AG10803 (cell line): Measurements from ENCODE around the gene SDCCAG8.

Experiments
- DNase-seq: peaks from one replicate; pipeline ENCODE4 v3.0.0; 2010; ENCODE audit warnings: low read depth
- H3K4me3 ChIP-seq: 2 replicates; pipeline ENCODE4 v1.5.1; 2011; ENCODE audit warnings: mild to moderate bottlenecking, low read length, control low read depth
- CTCF ChIP-seq: conservative IDR thresholded peaks from 2 replicates; pipeline ENCODE4 v1.5.1; 2011; ENCODE audit warnings: mild to moderate bottlenecking, low read length, control low read depth, inconsistent platforms

Gene SDCCAG8

GRCh38 chr1:243254233-243254926, 1.5 kb upstream of the SDCCAG8 start:
- TF ChIP-seq CTCF = no peak
- peak; percentile 64 for DNase-seq
- H3K4me3 ChIP-seq = peak overlapping the region; percentile 88

DNA sequence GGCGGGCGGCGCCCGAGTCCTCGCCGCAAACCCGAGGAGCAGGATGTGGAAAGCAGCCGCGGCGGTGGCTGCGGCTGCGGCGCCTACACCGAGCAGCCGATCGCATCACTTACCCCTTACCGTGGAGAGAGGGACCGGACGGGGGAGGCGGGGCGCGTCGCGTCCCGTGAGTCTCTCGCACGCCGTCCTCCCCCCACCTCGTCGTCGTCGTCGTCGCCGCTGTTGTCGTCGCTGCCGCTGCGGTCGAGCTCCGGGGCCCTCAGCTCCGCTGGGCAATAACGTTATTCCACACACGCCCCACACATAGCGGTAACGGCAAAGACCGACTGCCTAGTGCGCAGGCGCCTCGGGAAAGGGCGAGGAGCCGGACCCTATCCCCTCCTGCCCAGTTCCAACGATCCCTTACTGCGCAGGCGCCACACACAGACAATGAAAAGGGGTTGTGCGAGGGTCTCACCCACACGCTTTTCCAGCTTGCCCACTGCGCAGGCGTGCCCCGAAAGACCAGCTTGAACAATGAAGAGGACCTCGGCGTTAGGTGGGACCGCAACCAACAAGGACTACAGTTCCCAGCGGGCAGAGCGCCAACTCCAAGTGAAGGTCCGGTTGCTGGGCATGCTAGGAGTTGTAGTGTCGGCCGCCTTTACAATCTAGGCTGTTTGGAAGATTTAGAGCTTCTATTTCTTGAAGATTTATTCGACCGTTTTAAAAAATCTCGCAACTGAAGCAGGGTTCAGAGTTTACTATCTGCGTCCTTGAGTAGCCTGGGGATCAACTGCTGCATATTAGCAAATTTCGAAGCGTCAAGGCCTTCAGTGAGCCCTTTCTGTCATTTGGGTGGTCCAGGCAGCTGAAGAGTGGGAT, 682 bp upstream of the SDCCAG8 start, which contains the start of gene CEP170:
TSS of gene CEP170 (minus strand) at position 355 of the 864 bp plus-strand sequence. CDS start 30,001 bp downstream, outside the sequence.
- TF ChIP-seq CTCF = no peak
- DNase-seq = peak; percentile 88
- H3K4me3 ChIP-seq = peak within 1 kb of the TSS; percentile 88

DNA sequence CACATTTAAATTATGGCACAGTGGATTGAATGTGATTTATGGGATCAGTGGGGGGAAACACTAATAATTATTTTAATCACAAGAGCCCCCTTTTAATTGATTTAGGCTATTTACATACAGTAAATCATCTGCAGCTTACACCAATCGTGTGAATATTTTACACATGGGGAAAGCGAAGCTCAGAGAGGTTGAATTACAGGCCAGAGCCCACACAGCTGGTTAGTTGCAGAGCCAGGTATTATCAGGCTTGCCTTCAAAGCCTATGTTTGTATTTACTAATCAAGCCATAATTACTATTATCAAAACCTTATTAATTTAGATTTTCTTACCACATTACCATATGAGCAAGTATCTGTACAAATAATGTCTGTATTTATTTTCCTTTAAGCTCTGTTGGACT, 749 bp downstream of the SDCCAG8 start:
- peak overlapping the region; percentile 85 for H3K4me3 ChIP-seq
- DNase-seq = no peak
- TF ChIP-seq CTCF = no peak

- TF ChIP-seq CTCF = no peak
- DNase-seq = no peak
- peak overlapping the region; percentile 85 for H3K4me3 ChIP-seq
Measured at GRCh38 chr1:243257189-243257588, 1.3 kb downstream of the SDCCAG8 start.

DNA sequence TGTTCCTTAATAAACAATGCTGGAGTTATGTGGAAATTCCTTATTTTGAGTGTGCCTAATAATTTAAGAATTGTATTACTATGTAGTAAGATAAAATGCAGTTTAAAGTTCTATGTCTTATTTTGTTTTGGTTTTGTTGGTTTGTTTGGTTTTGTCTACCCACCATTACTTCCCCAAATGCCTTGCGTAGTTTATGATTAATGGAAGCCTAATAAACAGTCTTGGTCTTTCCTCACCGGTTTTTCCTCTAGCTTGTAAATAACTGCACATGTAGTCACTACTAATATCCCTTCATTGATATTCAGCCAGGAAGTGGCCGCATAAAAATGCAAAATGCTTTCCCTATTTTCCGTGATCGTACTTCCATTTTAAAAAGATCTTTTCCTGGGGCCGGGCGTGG, 2.9 kb downstream of the SDCCAG8 start:
- H3K4me3 ChIP-seq = no peak overlapping the region
- no peak for DNase-seq
- TF ChIP-seq CTCF = no peak

DNA sequence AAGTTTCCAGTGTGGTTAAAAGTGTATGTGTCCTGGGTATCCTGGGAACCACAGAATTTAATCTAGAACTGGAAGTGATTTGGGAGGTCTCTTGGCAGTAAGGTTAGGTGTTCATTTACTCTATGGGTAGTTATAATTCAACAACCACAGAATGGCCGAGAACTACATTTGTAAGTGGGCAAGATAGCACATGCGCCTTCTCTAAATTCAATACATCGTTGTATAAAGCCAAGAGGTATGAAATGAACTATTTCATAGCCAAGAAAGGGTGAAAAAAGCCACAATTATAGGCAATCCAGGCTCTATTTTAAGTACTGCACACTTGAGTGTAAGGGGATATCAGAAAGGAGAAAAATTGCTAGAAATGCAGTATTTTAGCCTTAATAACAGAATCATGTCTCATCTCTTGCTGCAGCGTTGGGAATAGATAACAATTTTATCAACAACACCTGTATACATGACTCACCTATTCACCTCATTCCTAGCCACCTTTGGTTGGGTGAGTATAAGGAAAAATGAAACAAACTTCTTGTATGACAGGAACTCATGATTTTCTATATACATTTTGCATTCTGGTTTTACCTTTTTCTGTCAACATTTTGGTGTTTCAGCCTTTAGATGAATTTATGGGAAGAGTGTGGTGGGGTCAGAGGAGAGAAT, 4.5 kb downstream of the SDCCAG8 start:
- no peak for DNase-seq
- TF ChIP-seq CTCF = no peak
- no peak overlapping the region for H3K4me3 ChIP-seq
